Right lobe of liver (tissue), 6 donors: Measurements from ENCODE around the gene IGSF21. TPM values are rescaled to one million over a fixed set of nuclear protein-coding genes. Genes with fewer than 3 reads are reported as not detected.

Source experiments
- ATAC-seq, 4 donors: fragments of 200-7000 bp; cut with Tn5 transposase; one replicate each; pipeline ENCODE4 v1.9.1; 2020; ENCODE audit warnings: mild to moderate bottlenecking in 4 of 4, moderate library complexity in 4 of 4
- DNase-seq, 3 donors: peaks; one replicate each; pipeline ENCODE4 v3.0.0-alpha.2; 2020
- H3K27ac ChIP-seq, 3 donors: fragments of 200-600 bp; one replicate each; pipeline ENCODE4 v1.8.0; 2022
- H3K27me3 ChIP-seq, 2 donors: fragments of 200-600 bp; one replicate each; pipeline ENCODE4 v1.8.0; 2022
- H3K36me3 ChIP-seq, 4 donors: fragments of 200-600 bp; sonication (generic) in 1 of 4; one replicate each; pipeline versions ENCODE4 v1.5.1 to v1.8.0; 2017 to 2022; ENCODE audit warnings: control low read depth in 1 of 4
- H3K4me1 ChIP-seq, 4 donors: fragments of 200-600 bp; sonication (generic) in 1 of 4; one replicate each; pipeline versions ENCODE4 v1.5.1 to v1.8.0; 2017 to 2022; ENCODE audit warnings: control low read depth in 1 of 4
- H3K4me3 ChIP-seq, 3 donors: fragments of 200-600 bp; one replicate each; pipeline ENCODE4 v1.8.0; 2022
- H3K9me3 ChIP-seq, 4 donors: fragments of 200-600 bp; sonication (generic) in 1 of 4; one replicate each; pipeline versions ENCODE4 v1.5.1 to v1.8.0; 2017 to 2022; ENCODE audit warnings: control low read depth in 1 of 4
- POLR2A ChIP-seq: fragments of 450-650 bp; IDR thresholded peaks from one replicate; pipeline ENCODE4 v1.6.1; 2017; ENCODE audit warnings: antibody characterized with exemption, mild to moderate bottlenecking
- WGBS: methylation state at CpG from one replicate; pipeline ENCODE4 v1.1.6; 2018; ENCODE audit warnings: low coverage, low lambda C conversion rate; ENCODE audit not compliant: insufficient coverage; ENCODE audit errors: missing lambda C conversion rate; 5-methylcytosine and 5-hydroxymethylcytosine counted together
- intact Hi-C, 2 donors: fragments of 100-400 bp; cut with DNase I; formaldehyde crosslinking; loops; one replicate each; pipeline versions ENCODE4 v1.11.2 to v1.14.1; 2022
- total RNA-seq, 6 experiments: library from RNA; depleted of rRNA in 2 of 6; stranded (reverse); fragments of >200 nt in 2 of 6; fragmentation: NEBNext Ultra II Directional in 3 of 6; extraction: Animal tissue kit (Norgen Biotek cat#: 25700) in 3 of 6; gene quantifications; one replicate each; pipeline versions ENCODE4 v1.1.0 to v1.2.4, GENCODE V29; 2016 to 2023
- TF ChIP-seq, protein P1 (sequence below), 4 donors: fragments of 200-600 bp in 3 of 4; fragments of 450-650 bp in 1 of 4; IDR thresholded peaks; one replicate each; pipeline versions ENCODE4 v1.5.1 to v1.8.0; 2016 to 2022; ENCODE audit warnings: antibody characterized with exemption in 4 of 4, mild to moderate bottlenecking in 2 of 4
- donor health status: DM: no; HTN: yes; CAD: no.
- donor health status: DM: no; HTN: no; CAD: no.
- donor health status: DM: no; HTN: no; CAD: no.
- donor health status: DM: no; HTN: yes; CAD: no.
- donor health status: DM: no; HTN: yes; CAD: no.

Gene IGSF21
- total RNA-seq, 6 experiments from 2014 or later: 0.34 to 2.0 (median 0.71) TPM

DNA sequence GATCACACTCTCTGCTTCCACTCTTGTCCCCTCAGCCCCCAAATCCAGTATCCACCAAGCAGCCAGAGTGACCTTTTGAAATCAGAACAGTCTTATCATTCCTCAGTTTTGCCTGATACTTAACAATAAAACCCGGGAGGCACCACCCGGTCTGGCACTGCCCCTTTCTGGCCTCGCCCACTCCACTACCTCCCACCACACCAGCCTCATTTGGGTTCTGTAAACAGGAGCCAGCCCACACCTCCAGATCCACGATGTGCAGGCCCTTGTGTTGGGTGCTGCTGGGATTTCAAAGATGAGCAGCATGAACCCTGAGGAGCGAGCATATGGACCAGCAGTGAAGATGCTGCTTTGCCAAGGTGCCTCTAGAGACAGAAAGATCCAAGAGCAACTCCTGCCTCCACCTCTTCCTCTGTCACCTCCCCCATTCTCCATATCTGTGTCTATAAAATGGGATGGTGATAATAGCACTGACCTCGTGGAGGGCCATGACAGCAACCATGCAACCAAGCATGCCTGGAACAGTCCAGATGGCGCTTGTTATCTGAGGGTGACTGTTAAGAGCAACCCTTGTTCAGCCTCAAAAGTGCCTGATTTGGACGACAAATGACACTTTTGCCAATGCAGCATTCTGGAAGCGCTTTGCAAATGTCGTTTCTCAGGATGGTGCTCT, 136.0 kb downstream of the IGSF21 start:
- 56% methylated on average over 7 of the region's 10 CpGs for WGBS

DNA sequence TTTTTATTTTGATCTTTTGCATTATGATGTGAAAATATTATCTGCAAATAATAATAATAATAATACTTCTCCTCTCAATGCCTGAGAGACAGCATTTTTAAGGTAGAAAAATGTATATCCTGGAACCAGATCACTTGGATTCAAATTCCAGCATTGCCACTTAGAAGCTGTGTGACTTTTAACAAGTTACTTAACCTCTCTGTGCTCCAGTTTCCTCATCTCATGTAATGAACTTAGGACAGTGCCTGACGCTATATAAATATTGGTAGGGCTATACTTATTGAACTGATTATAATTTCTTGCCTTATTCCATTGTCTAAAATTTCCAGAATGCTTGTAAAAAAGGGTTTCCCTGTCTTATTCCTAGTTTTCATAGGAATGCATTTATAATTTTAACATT, 137.2 kb downstream of the IGSF21 start:
- no peak for ATAC-seq
- Histone ChIP-seq H3K27ac (no peak overlapping the region), H3K4me1 (no peaks in the 10 kb centered on the region), H3K36me3 (no peaks in the 10 kb centered on the region), H3K27me3 (no peaks in the 10 kb centered on the region), H3K4me3 (no peak overlapping the region), H3K9me3 (no peaks in the 10 kb centered on the region)
- 14% methylated on average over 1 of the region's 1 CpG for WGBS
- intact Hi-C loops: no loop called here
- no peak for DNase-seq
- TF ChIP-seq, protein P1, sequence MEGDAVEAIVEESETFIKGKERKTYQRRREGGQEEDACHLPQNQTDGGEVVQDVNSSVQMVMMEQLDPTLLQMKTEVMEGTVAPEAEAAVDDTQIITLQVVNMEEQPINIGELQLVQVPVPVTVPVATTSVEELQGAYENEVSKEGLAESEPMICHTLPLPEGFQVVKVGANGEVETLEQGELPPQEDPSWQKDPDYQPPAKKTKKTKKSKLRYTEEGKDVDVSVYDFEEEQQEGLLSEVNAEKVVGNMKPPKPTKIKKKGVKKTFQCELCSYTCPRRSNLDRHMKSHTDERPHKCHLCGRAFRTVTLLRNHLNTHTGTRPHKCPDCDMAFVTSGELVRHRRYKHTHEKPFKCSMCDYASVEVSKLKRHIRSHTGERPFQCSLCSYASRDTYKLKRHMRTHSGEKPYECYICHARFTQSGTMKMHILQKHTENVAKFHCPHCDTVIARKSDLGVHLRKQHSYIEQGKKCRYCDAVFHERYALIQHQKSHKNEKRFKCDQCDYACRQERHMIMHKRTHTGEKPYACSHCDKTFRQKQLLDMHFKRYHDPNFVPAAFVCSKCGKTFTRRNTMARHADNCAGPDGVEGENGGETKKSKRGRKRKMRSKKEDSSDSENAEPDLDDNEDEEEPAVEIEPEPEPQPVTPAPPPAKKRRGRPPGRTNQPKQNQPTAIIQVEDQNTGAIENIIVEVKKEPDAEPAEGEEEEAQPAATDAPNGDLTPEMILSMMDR (IDR thresholded peaks at IDR 0.05): no peak
- TF ChIP-seq POLR2A: no peak

More for the DNA sequence above, 136.0 kb downstream of the IGSF21 start:
- no peaks in the 10 kb centered on the region for H3K4me1 ChIP-seq
- DNase-seq (no peak), ATAC-seq (no peak)
- H3K4me3 ChIP-seq: no peak overlapping the region
- no peak overlapping the region for H3K27ac ChIP-seq
- no peak for TF ChIP-seq POLR2A
- TF ChIP-seq, protein P1 (IDR thresholded peaks at IDR 0.05): no peak
- H3K36me3 ChIP-seq: no peaks in the 10 kb centered on the region
- no peaks in the 10 kb centered on the region for H3K27me3 ChIP-seq
- intact Hi-C loops: no loop called here
- no peaks in the 10 kb centered on the region for H3K9me3 ChIP-seq

DNA sequence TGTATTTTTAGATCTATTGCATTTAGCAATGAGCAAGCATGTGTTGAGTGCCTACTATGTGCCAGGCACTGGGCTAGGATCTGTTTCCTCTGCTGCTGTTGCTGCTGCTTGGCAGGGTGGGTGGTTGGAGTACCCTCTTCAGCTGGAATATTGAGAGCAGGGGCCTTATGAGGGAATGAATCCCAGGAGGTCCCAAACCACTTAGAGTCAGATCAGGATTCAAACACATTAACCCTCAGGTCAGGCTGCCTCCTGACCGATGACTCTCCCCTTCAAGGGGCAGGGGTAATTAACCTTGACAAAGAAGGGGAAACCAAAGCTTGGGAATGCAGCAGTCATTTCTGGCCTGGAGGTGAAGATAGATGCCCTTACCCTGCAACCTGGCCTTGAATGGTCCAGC, 138.0 kb downstream of the IGSF21 start:
- 75% methylated on average over 1 of the region's 1 CpG for WGBS

DNA sequence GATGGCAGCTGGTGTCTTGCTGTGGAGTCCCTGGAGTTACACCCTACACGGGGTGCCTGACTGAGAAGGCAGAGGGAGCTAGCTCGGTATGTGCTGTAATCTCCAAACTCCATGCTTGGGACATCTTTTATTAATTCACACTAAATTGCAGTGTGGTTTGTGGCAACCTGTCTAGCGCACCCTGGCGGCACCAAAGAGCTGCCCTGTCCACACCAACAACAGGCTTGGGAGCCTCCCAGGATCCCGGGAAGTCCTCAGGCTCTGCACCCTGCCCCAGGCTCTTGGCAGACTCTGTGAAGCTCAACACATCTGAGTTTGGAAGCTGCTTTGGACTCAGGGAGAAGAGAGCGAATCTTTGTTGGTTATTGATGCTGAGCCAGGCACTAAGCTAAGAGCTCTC, 138.9 kb downstream of the IGSF21 start:
- H3K4me3 ChIP-seq: no peak overlapping the region
- WGBS: 78% methylated on average over 6 of the region's 6 CpGs
- no peak overlapping the region for H3K27ac ChIP-seq
- H3K27me3 ChIP-seq: no peaks in the 10 kb centered on the region
- H3K36me3 ChIP-seq: no peaks in the 10 kb centered on the region
- TF ChIP-seq, protein P1 (IDR thresholded peaks at IDR 0.05): no peak
- no peak for TF ChIP-seq POLR2A
- ATAC-seq (no peak), DNase-seq (no peak)
- no peaks in the 10 kb centered on the region for H3K4me1 ChIP-seq
- no peaks in the 10 kb centered on the region for H3K9me3 ChIP-seq
- intact Hi-C loops: no loop called here

More for the DNA sequence above, 138.0 kb downstream of the IGSF21 start:
- intact Hi-C loops: no loop called here
- H3K9me3 ChIP-seq: no peaks in the 10 kb centered on the region
- no peak overlapping the region for H3K27ac ChIP-seq
- TF ChIP-seq, protein P1 (IDR thresholded peaks at IDR 0.05): no peak
- TF ChIP-seq POLR2A: no peak
- DNase-seq (no peak), ATAC-seq (no peak)
- H3K36me3 ChIP-seq: no peaks in the 10 kb centered on the region
- H3K4me1 ChIP-seq: no peaks in the 10 kb centered on the region
- H3K27me3 ChIP-seq: no peaks in the 10 kb centered on the region
- no peak overlapping the region for H3K4me3 ChIP-seq
